ENCODE results near the gene DNAJC18. TPM values are rescaled to one million over a fixed set of nuclear protein-coding genes. Genes with fewer than 3 reads are reported as not detected.

Gene DNAJC18
- total and polyA plus RNA-seq, 2 of the 8 experiments (the other 6 are each of a cell fraction or from before 2014, with no cell fraction given) = 7.8 to 29.2 TPM

DNA sequence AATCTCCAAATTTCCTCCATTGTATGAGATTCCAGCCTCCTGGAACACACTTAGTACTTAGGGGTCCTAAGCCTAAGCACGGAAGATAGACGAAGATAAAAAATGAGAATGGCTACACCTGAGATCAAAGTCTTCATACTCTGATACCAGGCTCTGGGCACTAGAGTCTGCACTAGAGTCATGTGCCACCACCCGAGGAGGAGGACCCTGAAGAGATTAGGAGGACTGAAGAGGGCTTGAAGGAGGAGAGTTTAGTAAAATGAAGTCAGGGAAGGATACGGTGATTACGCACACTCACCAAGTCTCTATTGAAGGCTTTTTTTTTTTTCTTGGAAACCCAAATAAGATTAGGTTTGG, 34.9 kb downstream of the DNAJC18 start:
- ChIA-PET CTCF (ENCODE audit: partially characterized antibody) (no interaction called here), POLR2A (ENCODE audit: partially characterized antibody) (interaction anchor here (0.6 to 2.2 kb wide), 11 partner anchors 9 to 121 kb away, joined by 3 to 8 read pairs (median 4); partner anchors contain the start of genes DNAJC18 and MATR3)
- H3K14ac ChIP-seq (ENCODE audit: insufficient read length) = no peak overlapping the region
- peaks cover 0 to 6% (median 3%) of the 10 kb centered on the region in 4 experiments; a peak in 2 of 8 replicates for H3K36me3 ChIP-seq (ENCODE audit: control insufficient read depth in 2 of 4, insufficient read depth in 4 of 4, low read length in 3 of 4)
- no peak overlapping the region for H2BK120ac ChIP-seq (replicated peaks; ENCODE audit: low read depth, low read length)
- 0 out of 2 replicates have a peak overlapping the region, but pooled peaks have one; percentile 79 for H3K18ac ChIP-seq (ENCODE audit: extremely low read depth, low read length)
- peak overlapping the region; percentile 86; the same call in 1 of the 2 replicates for H2BK5ac ChIP-seq (ENCODE audit: low read depth, low read length)
- H2AFZ ChIP-seq (ENCODE audit: low read length) = peak overlapping the region; percentile 22; the same call in 1 of the 2 replicates
- TF ChIP-seq EGR1 (IDR thresholded peaks at IDR 0.05; ENCODE audit: borderline replicate concordance, low read depth, low read length) = no peak
- TF ChIP-seq, protein P1, sequence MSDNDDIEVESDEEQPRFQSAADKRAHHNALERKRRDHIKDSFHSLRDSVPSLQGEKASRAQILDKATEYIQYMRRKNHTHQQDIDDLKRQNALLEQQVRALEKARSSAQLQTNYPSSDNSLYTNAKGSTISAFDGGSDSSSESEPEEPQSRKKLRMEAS (IDR thresholded peaks at IDR 0.05) = no peak
- TF ChIP-seq NANOG (IDR thresholded peaks at IDR 0.05; ENCODE audit: insufficient read depth, low read depth, low read length, poor library complexity, severe bottlenecking) = no peak
- H3K79me2 ChIP-seq (ENCODE audit: control insufficient read depth in 1 of 2, insufficient read depth in 2 of 2, low read length in 2 of 2) = no peaks in the 10 kb centered on the region; a peak in 2 of 4 replicates
- H3K9ac ChIP-seq (replicated peaks in 1 of 4; ENCODE audit: extremely low read depth in 1 of 4, low read depth in 3 of 4, low read length in 3 of 4) = peak overlapping the region in 1 of 4 experiments; percentile 58; a peak in 2 of 7 replicates
- DNase-seq (ENCODE audit: low read depth in 1 of 2, low spot score in 2 of 2) = no peak
- peak overlapping the region; percentile 32 to 84 (median 75); a peak in 5 of 8 replicates for H3K4me3 ChIP-seq (ENCODE audit: extremely low read depth in 1 of 4, insufficient read depth in 2 of 4, low read depth in 3 of 4, low read length in 4 of 4)
- H2BK12ac ChIP-seq (ENCODE audit: low read depth, low read length) = peak overlapping the region; percentile 1; the same call in 1 of the 2 replicates
- H3K23me2 ChIP-seq (ENCODE audit: low read depth, low read length) = peaks cover 4% of the 10 kb centered on the region; the same call in 1 of the 2 replicates
- no peak for FAIRE-seq
- 90% methylated on average over 5 of the region's 5 CpGs; no CpG with 5 or more reads in 1 of the 2 experiments for WGBS, 2 experiments (ENCODE audit: extremely low coverage in 1 of 2, insufficient coverage in 1 of 2, insufficient read length in 1 of 2, insufficient replicate concordance in 2 of 2, low coverage in 1 of 2, low lambda C conversion rate in 2 of 2, missing lambda C conversion rate in 1 of 2)
- no peak overlapping the region for H2BK20ac ChIP-seq (ENCODE audit: low read length)
- H3K4me2 ChIP-seq (ENCODE audit: insufficient read depth in 1 of 2, low read depth in 2 of 2, low read length in 2 of 2) = peak overlapping the region; percentile 74 to 96
- H3K56ac ChIP-seq (replicated peaks; ENCODE audit: insufficient read length, low read depth, low read length) = no peak overlapping the region
- no peaks in the 10 kb centered on the region for H3K79me1 ChIP-seq (ENCODE audit: low read depth, low read length)
- no peak overlapping the region for H4K91ac ChIP-seq (replicated peaks; ENCODE audit: insufficient read length, low read length)
- no peak overlapping the region for H4K8ac ChIP-seq (ENCODE audit: extremely low read depth, insufficient read depth, low read length)
- H3K23ac ChIP-seq (ENCODE audit: insufficient read length) = no peak overlapping the region
- no peak overlapping the region for H3K27ac ChIP-seq (ENCODE audit: low read depth, low read length)
- 0 out of 7 replicates have a peak, but pooled peaks cover 0 to 4% (median 0%) of the 10 kb centered on the region in 4 experiments for H3K27me3 ChIP-seq (replicated peaks in 1 of 4; ENCODE audit: control insufficient read depth in 3 of 4, extremely low read depth in 1 of 4, insufficient read depth in 3 of 4, low read length in 3 of 4)
- H3K4me1 ChIP-seq (replicated peaks in 1 of 4; ENCODE audit: control insufficient read depth in 3 of 4, insufficient read depth in 4 of 4, low read length in 3 of 4) = peaks cover 0 to 8% (median 4%) of the 10 kb centered on the region in 4 experiments; a peak in 6 of 7 replicates
- H4K20me1 ChIP-seq (replicated peaks in 1 of 2; ENCODE audit: control insufficient read depth in 1 of 2, insufficient read depth in 2 of 2, low read length in 2 of 2) = peaks cover 0 to 1% of the 10 kb centered on the region in 2 experiments
- H3K4ac ChIP-seq (replicated peaks; ENCODE audit: insufficient read length, low read depth, low read length) = no peak overlapping the region
- no peak overlapping the region for H2BK15ac ChIP-seq (ENCODE audit: low read length)
- no peak overlapping the region for H4K5ac ChIP-seq (ENCODE audit: insufficient read length, low read depth, low read length)
- H3K9me3 ChIP-seq (ENCODE audit: insufficient read depth in 2 of 2, low read depth in 1 of 2, low read length in 1 of 2) = no peaks in the 10 kb centered on the region
- H2AK5ac ChIP-seq (ENCODE audit: low read depth, low read length) = no peak overlapping the region
